ENCODE results near the gene SPRYD7.

SPRYD7 gene

GRCh38 chr13:49890376-49890775 lies 45.8 kb downstream of the SPRYD7 start:
- no peak for DNase-seq (ENCODE audit: low read depth)
- TF ChIP-seq CTCF (conservative IDR thresholded peaks at IDR 0.05; ENCODE audit: low read depth, low read length): no peak
- H3K4me3 ChIP-seq (ENCODE audit: low read length): no peak overlapping the region

- no peak for TF ChIP-seq CTCF (conservative IDR thresholded peaks at IDR 0.05; ENCODE audit: low read depth, low read length)
Measured at GRCh38 chr13:49878682-49879081, 57.5 kb downstream of the SPRYD7 start.

GRCh38 chr13:49877629-49878218 lies 58.4 kb downstream of the SPRYD7 start:
- H3K4me3 ChIP-seq (ENCODE audit: low read length): no peak overlapping the region
- DNase-seq (ENCODE audit: low read depth): no peak
- TF ChIP-seq CTCF (conservative IDR thresholded peaks at IDR 0.05; ENCODE audit: low read depth, low read length): no peak

More at GRCh38 chr13:49878682-49879081, 57.5 kb downstream of the SPRYD7 start:
- H3K4me3 ChIP-seq (ENCODE audit: low read length): no peak overlapping the region
- no peak for DNase-seq (ENCODE audit: low read depth)

- no peak for DNase-seq (ENCODE audit: low read depth)
- no peak overlapping the region for H3K4me3 ChIP-seq (ENCODE audit: low read length)
- TF ChIP-seq CTCF (conservative IDR thresholded peaks at IDR 0.05; ENCODE audit: low read depth, low read length): no peak
Measured at GRCh38 chr13:49874430-49874829, 61.7 kb downstream of the SPRYD7 start.

- TF ChIP-seq CTCF (conservative IDR thresholded peaks at IDR 0.05; ENCODE audit: low read depth, low read length): peak; percentile 53
- DNase-seq (ENCODE audit: low read depth): no peak
- H3K4me3 ChIP-seq (ENCODE audit: low read length): no peak overlapping the region
Measured at GRCh38 chr13:49869519-49869918, 66.6 kb downstream of the SPRYD7 start.

GRCh38 chr13:49867834-49868233 lies 68.3 kb downstream of the SPRYD7 start:
- H3K4me3 ChIP-seq (ENCODE audit: low read length): no peak overlapping the region
- no peak for TF ChIP-seq CTCF (conservative IDR thresholded peaks at IDR 0.05; ENCODE audit: low read depth, low read length)
- no peak for DNase-seq (ENCODE audit: low read depth)

GRCh38 chr13:49865218-49865617 lies 70.9 kb downstream of the SPRYD7 start:
- TF ChIP-seq CTCF (conservative IDR thresholded peaks at IDR 0.05; ENCODE audit: low read depth, low read length): no peak
- no peak overlapping the region for H3K4me3 ChIP-seq (ENCODE audit: low read length)
- DNase-seq (ENCODE audit: low read depth): no peak
